Spinal cord (tissue), 10 donors: Measurements from ENCODE around the gene TRIM27. TPM values are rescaled to one million over a fixed set of nuclear protein-coding genes. Genes with fewer than 3 reads are reported as not detected.
"Not testable (repeated sequence)": the region's sequence is repeated elsewhere in the genome, so short reads cannot be mapped to it uniquely, and the experiment has no call there.

Experiments
- DNase-seq, 6 donors: peaks; one replicate each; pipeline versions ENCODE4 v3.0.0 to v3.0.0-alpha.2; 2013 to 2015; ENCODE audit warnings: low spot score in 6 of 6, low read depth in 4 of 6
- H3K27ac ChIP-seq: one replicate; pipeline ENCODE4 v1.5.1; 2013; ENCODE audit warnings: low read depth, low read length, control low read depth
- H3K27me3 ChIP-seq: one replicate; pipeline ENCODE4 v1.6.1; 2013; ENCODE audit warnings: low read length; ENCODE audit not compliant: control insufficient read depth, insufficient read depth
- H3K36me3 ChIP-seq: one replicate; pipeline ENCODE4 v1.6.1; 2013; ENCODE audit warnings: low read length; ENCODE audit not compliant: control insufficient read depth, insufficient read depth
- H3K4me1 ChIP-seq: one replicate; pipeline ENCODE4 v1.6.1; 2013; ENCODE audit warnings: low read length; ENCODE audit not compliant: control insufficient read depth, insufficient read depth
- H3K4me3 ChIP-seq: one replicate; pipeline ENCODE4 v1.5.1; 2013; ENCODE audit warnings: low read depth, low read length, control low read depth
- H3K9me3 ChIP-seq: one replicate; pipeline ENCODE4 v1.6.1; 2013; ENCODE audit warnings: low read length; ENCODE audit not compliant: control insufficient read depth, insufficient read depth
- WGBS: methylation state at CpG from one replicate; pipeline ENCODE4 v1.1.5; 2013; ENCODE audit warnings: missing lambda C conversion rate; ENCODE audit not compliant: insufficient coverage; 5-methylcytosine and 5-hydroxymethylcytosine counted together
- polyA plus RNA-seq, 2 donors: library from polyadenylated mRNA; unstranded; fragments of 120-200 nt; gene quantifications; one replicate each; pipeline ENCODE4 v1.2.1, GENCODE V29; 2013; ENCODE audit not compliant: insufficient read length in 2 of 2
- total RNA-seq, 2 donors: library from RNA; depleted of rRNA in 1 of 2; stranded (reverse); fragments of 120-200 nt in 1 of 2; fragments of >200 nt in 1 of 2; gene quantifications; one replicate each; pipeline versions ENCODE4 v1.2.3 to v1.2.4, GENCODE V29; 2013 to 2014
- donor health status: healthy.

Gene TRIM27
- total and polyA plus RNA-seq, 4 donors: 56.5 to 72.2 (median 66.0) TPM

GRCh38 chr6:28886079-28886439, 37.7 kb downstream of the TRIM27 start:
- Histone ChIP-seq H3K27me3 (no peaks in the 10 kb centered on the region), H3K4me1 (no peaks in the 10 kb centered on the region), H3K4me3 (no peak overlapping the region), H3K27ac (no peak overlapping the region), H3K36me3 (no peaks in the 10 kb centered on the region), H3K9me3 (no peaks in the 10 kb centered on the region)
- WGBS: 61% methylated on average over 3 of the region's 7 CpGs
- DNase-seq: no peak

DNA sequence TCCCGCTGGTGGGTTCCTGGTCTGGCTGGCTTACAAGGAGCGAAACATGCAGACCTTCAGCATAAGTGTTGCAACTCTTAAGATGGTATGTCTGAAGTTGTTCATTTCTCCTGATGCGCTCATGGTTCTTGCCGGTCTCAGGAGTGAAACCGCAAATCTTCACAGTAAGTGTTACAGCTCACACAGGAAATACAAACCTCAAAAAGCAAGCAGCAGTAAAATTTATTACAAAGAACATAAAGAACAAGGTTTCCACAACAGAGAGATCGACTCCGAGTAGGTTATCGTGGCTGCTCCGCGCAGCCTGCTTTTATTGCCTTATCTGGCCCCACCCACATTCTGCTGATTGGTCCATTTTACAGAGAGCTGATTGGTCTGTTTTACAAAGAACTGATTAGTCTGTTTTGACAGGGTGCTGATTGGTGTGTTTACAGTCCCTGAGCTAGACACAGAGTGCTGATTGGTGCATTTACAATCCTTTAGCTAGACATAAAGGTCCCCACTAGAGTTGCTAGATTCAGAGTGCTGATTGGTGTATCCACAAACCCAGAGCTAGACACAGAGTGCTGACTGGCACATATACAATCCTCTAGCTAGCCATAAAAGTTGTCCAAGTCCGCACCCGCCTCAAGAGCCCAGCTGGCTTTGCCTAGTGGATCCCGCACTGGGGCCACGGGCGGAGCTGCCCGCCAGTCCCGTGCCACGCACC, 39.2 kb downstream of the TRIM27 start:
- H3K4me3 ChIP-seq: no peak overlapping the region
- no peak overlapping the region for H3K27ac ChIP-seq
- no peak for DNase-seq
- no peaks in the 10 kb centered on the region for H3K9me3 ChIP-seq
- no peaks in the 10 kb centered on the region for H3K36me3 ChIP-seq
- no peaks in the 10 kb centered on the region for H3K4me1 ChIP-seq
- 72% methylated on average over 15 of the region's 18 CpGs for WGBS
- H3K27me3 ChIP-seq: no peaks in the 10 kb centered on the region

GRCh38 chr6:28880894-28881780, 42.6 kb downstream of the TRIM27 start:
- H3K27me3 ChIP-seq: no peaks in the 10 kb centered on the region

DNA sequence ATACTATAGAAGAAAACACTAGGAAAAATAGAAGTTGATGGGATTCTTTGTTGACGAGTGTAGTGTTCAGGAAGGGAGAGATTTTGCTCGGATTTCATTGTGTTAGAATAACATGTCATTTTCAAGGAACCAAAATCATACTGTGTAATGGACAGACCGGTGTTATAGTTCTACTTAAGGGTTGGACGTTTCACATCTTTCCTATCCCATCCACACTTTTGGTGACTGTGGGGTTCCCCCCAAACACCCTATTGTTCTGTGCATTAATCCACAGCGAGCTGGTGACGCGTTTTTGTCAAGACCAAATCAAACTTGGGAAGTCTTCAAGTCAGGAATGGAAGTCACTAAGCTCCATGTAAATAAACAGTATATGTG, 43.3 kb downstream of the TRIM27 start:
- peak overlapping the region; percentile 70 for H3K4me3 ChIP-seq
- H3K27me3 ChIP-seq: no peaks in the 10 kb centered on the region
- H3K36me3 ChIP-seq: no peaks in the 10 kb centered on the region
- 10% methylated on average over 4 of the region's 7 CpGs for WGBS
- H3K27ac ChIP-seq: peak overlapping the region; percentile 30
- no peaks in the 10 kb centered on the region for H3K9me3 ChIP-seq
- H3K4me1 ChIP-seq: no peaks in the 10 kb centered on the region
- DNase-seq: no peak

More at GRCh38 chr6:28880894-28881780, 42.6 kb downstream of the TRIM27 start:
- H3K27ac ChIP-seq: peak overlapping the region; percentile 30
- WGBS: 7% methylated on average over 16 of the region's 28 CpGs
- peak; percentile 70 to 96 (median 82) for DNase-seq
- H3K36me3 ChIP-seq: no peaks in the 10 kb centered on the region
- H3K9me3 ChIP-seq: no peaks in the 10 kb centered on the region
- H3K4me1 ChIP-seq: no peaks in the 10 kb centered on the region
- peak overlapping the region; percentile 70 for H3K4me3 ChIP-seq

DNA sequence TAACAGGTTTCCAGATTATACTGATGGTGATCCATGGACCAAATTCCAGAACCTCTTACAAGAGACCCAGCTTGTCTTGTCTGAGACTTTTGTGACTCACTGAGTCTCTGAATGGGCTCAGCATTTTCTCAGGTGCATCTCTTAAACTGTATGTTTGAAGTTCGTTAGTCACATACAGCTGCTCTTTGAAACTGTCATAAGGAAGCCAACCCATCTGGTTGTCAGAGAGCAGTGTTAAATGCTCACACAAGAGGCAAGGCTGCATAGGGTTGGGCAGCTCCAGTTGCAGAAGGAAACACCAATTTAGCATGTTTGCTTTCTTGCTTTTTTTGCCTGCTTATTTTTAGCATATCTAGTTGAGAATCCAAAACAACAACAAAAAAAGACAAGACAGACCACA, 47.1 kb downstream of the TRIM27 start:
- Histone ChIP-seq H3K4me1 (no peaks in the 10 kb centered on the region), H3K36me3 (no peaks in the 10 kb centered on the region)
- WGBS: 73% methylated on average over 1 of the region's 1 CpG

DNA sequence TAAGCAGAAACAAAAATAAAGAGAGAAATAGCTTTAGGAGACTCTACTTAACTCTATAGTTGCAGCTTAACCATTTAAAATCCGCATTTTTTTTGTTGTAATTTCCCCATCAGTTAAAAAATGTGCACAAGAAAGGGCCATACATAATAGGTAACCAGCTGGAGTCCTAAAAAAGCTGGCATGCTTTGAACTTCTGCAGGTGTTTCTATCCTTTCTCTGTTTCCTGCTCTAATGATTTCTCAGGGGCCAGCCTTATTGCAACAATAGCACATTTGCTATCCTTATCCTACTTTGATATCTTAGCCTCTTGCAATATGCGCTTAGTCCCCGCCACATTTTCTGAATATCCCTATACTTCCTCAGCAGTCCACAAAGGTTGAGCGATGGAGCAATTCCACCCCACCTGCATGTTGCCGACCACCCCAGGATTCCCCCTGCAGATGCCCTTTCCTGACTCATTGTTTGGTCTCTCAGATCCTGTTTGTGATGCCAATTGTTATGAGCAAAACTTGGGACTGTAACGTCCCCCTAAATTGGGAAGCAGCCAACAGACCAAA, 48.5 kb downstream of the TRIM27 start:
- H3K27me3 ChIP-seq: no peaks in the 10 kb centered on the region
- WGBS: 45% methylated on average over 6 of the region's 6 CpGs
- no peaks in the 10 kb centered on the region for H3K4me1 ChIP-seq
- H3K4me3 ChIP-seq: no peak overlapping the region
- H3K36me3 ChIP-seq: no peaks in the 10 kb centered on the region
- H3K9me3 ChIP-seq: no peaks in the 10 kb centered on the region
- no peak overlapping the region for H3K27ac ChIP-seq
- DNase-seq: no peak

More for the DNA sequence above, 47.1 kb downstream of the TRIM27 start:
- Histone ChIP-seq H3K27ac (no peak overlapping the region), H3K9me3 (no peaks in the 10 kb centered on the region), H3K4me3 (no peak overlapping the region), H3K27me3 (no peaks in the 10 kb centered on the region)
- DNase-seq: no peak

- H3K36me3 ChIP-seq, H3K4me3 ChIP-seq, H3K27me3 ChIP-seq, H3K9me3 ChIP-seq, H3K27ac ChIP-seq, DNase-seq, H3K4me1 ChIP-seq: not testable (repeated sequence)
- WGBS: 85% methylated on average over 15 of the region's 28 CpGs
Measured at GRCh38 chr6:28872157-28872817, 51.5 kb downstream of the TRIM27 start.

DNA sequence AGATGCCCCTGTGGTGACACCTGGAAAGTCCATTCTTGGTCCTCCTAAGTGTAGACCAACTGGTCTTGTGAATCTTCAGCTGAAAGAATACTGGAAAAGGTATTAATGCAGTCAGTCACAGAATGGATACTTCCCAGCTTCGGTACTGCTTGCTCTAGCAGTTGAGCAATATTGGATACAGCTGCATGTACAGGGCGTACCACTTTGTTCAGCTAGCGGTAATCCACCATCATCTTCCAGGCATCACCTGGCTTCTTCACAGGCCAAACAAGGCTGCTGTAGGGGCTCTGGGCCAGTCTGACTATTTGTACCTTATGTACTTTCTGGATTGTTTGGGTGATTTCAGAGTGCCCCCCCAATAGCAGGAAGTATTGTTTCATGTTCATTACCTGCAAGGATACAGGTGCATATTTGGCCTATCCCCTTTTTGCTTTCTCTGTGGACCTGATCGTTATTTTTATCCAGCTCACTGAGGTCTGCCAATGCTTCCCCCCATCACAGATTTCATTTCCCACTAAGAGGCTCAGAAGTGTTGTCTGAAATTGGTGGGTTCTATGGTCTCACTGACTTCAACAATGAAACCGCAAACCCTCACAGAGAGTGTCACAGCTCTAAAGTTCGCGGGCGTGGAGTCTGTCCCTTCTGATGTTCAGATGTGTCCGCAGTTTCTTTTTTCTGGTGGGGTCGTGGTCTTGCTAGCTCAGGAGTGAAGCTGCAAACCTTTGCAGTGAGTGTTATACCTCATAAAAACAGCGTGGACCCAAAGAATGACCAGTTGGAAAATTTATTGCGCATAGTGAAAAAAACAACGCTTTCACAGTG, 52.2 kb downstream of the TRIM27 start:
- no peaks in the 10 kb centered on the region for H3K27me3 ChIP-seq
- H3K36me3 ChIP-seq: no peaks in the 10 kb centered on the region

DNA sequence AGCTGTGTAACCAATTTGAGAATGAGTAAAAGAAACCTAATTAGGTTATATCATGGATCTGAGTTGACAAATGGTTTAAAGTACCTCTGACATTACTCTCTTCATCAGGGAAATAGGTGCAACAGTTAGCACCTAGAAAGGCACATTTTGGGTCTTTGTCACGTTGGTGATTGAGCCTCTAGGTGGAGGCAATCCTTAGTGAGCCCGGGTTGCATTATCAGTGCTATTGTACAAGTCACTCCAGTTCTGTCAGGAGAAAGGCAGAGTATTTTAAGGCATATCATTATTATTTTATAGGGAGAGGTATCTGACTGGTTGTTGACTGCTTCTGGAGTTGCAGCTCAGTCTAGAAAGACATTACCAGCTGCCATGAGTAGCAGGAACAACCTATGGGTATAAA, 54.9 kb downstream of the TRIM27 start:
- DNase-seq: no peak
- H3K4me1 ChIP-seq: peaks cover 11% of the 10 kb centered on the region
- no peak overlapping the region for H3K4me3 ChIP-seq
- no peaks in the 10 kb centered on the region for H3K27me3 ChIP-seq
- peaks cover 4% of the 10 kb centered on the region for H3K9me3 ChIP-seq
- no peak overlapping the region for H3K27ac ChIP-seq
- 83% methylated on average over 1 of the region's 2 CpGs for WGBS
- H3K36me3 ChIP-seq: no peaks in the 10 kb centered on the region

More for the DNA sequence above, 52.2 kb downstream of the TRIM27 start:
- WGBS: 100% methylated on average over 5 of the region's 13 CpGs
- H3K4me1 ChIP-seq: peaks cover 6% of the 10 kb centered on the region
- DNase-seq: no peak
- no peak overlapping the region for H3K4me3 ChIP-seq
- no peaks in the 10 kb centered on the region for H3K9me3 ChIP-seq
- no peak overlapping the region for H3K27ac ChIP-seq
